Tibial artery (tissue), 4 donors: Measurements from ENCODE around the gene NTN1.

Experiments used
- DNase-seq, 2 donors: peaks; one replicate each; pipeline ENCODE4 v3.0.0-alpha.2; 2019
- H3K27ac ChIP-seq, 2 donors: fragments of 200-600 bp; sonication (generic) in 1 of 2; 1 replicate in 1 of 2; 2 replicates in 1 of 2; pipeline ENCODE4 v1.5.1; 2018 to 2019; ENCODE audit warnings: mild to moderate bottlenecking in 1 of 2
- H3K27me3 ChIP-seq, 2 donors: fragments of 200-600 bp; sonication (generic) in 1 of 2; one replicate each; pipeline versions ENCODE4 v1.5.1 to v1.6.0; 2016 to 2019
- H3K36me3 ChIP-seq, 3 donors: fragments of 200-600 bp; sonication (generic) in 2 of 3; one replicate each; pipeline ENCODE4 v1.5.1; 2016 to 2019; ENCODE audit warnings: mild to moderate bottlenecking in 2 of 3
- H3K4me1 ChIP-seq, 4 donors: fragments of 200-600 bp; sonication (generic) in 2 of 4; 1 replicate in 3 of 4; 2 replicates in 1 of 4; pipeline ENCODE4 v1.5.1; 2016 to 2019
- H3K4me3 ChIP-seq, 2 donors: fragments of 200-600 bp; sonication (generic) in 1 of 2; 1 replicate in 1 of 2; 2 replicates in 1 of 2; pipeline ENCODE4 v1.5.1; 2018 to 2019; ENCODE audit warnings: mild to moderate bottlenecking in 2 of 2
- H3K9me3 ChIP-seq, 3 donors: fragments of 200-600 bp; sonication (generic) in 1 of 3; one replicate each; pipeline ENCODE4 v1.5.1; 2016 to 2019
- intact Hi-C: fragments of 100-400 bp; cut with DNase I; formaldehyde crosslinking; loops from one replicate; pipeline ENCODE4 v1.15.0; 2023; ENCODE audit warnings: low total_unique reads
- TF ChIP-seq, protein P1 (sequence below), 2 experiments: fragments of 200-600 bp in 1 of 2; fragments of 450-650 bp in 1 of 2; IDR thresholded peaks; one replicate each; pipeline ENCODE4 v1.5.1; 2017 to 2019; ENCODE audit warnings: antibody characterized with exemption in 2 of 2, mild to moderate bottlenecking in 1 of 2, moderate library complexity in 1 of 2

Gene NTN1

GRCh38 chr17:9218911-9219310, 197.6 kb downstream of the NTN1 start:
- Histone ChIP-seq H3K27ac (no peak overlapping the region), H3K4me3 (no peak overlapping the region), H3K27me3 (no peaks in the 10 kb centered on the region), H3K4me1 (peaks cover 0 to 19% (median 8%) of the 10 kb centered on the region in 4 donors), H3K9me3 (peaks cover 0 to 5% (median 0%) of the 10 kb centered on the region in 3 donors), H3K36me3 (peaks cover 5 to 12% (median 7%) of the 10 kb centered on the region in 3 donors)
- intact Hi-C loops: no loop called here
- DNase-seq: no peak
- TF ChIP-seq, protein P1, sequence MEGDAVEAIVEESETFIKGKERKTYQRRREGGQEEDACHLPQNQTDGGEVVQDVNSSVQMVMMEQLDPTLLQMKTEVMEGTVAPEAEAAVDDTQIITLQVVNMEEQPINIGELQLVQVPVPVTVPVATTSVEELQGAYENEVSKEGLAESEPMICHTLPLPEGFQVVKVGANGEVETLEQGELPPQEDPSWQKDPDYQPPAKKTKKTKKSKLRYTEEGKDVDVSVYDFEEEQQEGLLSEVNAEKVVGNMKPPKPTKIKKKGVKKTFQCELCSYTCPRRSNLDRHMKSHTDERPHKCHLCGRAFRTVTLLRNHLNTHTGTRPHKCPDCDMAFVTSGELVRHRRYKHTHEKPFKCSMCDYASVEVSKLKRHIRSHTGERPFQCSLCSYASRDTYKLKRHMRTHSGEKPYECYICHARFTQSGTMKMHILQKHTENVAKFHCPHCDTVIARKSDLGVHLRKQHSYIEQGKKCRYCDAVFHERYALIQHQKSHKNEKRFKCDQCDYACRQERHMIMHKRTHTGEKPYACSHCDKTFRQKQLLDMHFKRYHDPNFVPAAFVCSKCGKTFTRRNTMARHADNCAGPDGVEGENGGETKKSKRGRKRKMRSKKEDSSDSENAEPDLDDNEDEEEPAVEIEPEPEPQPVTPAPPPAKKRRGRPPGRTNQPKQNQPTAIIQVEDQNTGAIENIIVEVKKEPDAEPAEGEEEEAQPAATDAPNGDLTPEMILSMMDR (IDR thresholded peaks at IDR 0.05): no peak

DNA sequence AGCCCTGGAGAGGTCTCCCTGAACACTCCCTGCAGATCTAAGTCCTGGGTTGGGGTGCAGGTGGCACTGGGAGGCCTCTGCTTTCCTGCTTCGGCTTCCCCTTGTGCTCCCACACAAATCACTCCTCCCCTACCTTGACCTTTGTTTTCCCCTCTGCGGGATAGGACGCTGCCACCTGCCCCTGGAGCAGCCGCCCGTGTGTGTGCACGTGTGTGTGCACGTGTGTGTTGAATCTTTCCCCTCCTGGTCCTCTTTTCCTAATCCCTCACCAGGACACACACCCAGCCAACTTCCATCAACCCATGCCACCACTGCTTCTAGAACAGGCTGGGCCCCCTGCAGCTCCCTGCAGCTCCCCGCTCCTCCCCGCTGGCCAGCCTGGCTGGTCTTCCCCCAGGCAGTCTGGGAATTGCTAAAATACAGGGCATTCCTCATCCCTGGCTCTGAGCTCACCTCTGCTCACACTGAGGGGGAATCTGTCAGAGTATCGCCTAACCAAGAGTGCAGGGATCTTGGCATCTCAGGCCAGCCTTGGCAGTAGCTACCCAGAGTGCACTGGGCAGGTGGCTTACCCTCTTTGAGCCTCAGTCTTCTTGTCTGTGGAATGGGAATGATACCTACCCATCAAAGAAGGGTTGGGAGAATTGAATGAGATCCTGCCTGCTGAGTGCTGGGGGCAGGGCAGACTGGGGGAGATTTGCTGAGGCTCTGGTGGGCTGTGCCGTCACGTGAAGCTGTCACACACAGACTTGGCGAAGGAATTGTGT, 198.5 kb downstream of the NTN1 start:
- no peak overlapping the region for H3K27ac ChIP-seq
- TF ChIP-seq, protein P1 (IDR thresholded peaks at IDR 0.05): no peak
- H3K9me3 ChIP-seq: peaks cover 0 to 5% (median 0%) of the 10 kb centered on the region in 3 donors
- peaks cover 0 to 19% (median 8%) of the 10 kb centered on the region in 4 donors for H3K4me1 ChIP-seq
- intact Hi-C loops: no loop called here
- no peaks in the 10 kb centered on the region for H3K27me3 ChIP-seq
- no peak for DNase-seq
- H3K36me3 ChIP-seq: peaks cover 5 to 12% (median 7%) of the 10 kb centered on the region in 3 donors
- H3K4me3 ChIP-seq: no peak overlapping the region

DNA sequence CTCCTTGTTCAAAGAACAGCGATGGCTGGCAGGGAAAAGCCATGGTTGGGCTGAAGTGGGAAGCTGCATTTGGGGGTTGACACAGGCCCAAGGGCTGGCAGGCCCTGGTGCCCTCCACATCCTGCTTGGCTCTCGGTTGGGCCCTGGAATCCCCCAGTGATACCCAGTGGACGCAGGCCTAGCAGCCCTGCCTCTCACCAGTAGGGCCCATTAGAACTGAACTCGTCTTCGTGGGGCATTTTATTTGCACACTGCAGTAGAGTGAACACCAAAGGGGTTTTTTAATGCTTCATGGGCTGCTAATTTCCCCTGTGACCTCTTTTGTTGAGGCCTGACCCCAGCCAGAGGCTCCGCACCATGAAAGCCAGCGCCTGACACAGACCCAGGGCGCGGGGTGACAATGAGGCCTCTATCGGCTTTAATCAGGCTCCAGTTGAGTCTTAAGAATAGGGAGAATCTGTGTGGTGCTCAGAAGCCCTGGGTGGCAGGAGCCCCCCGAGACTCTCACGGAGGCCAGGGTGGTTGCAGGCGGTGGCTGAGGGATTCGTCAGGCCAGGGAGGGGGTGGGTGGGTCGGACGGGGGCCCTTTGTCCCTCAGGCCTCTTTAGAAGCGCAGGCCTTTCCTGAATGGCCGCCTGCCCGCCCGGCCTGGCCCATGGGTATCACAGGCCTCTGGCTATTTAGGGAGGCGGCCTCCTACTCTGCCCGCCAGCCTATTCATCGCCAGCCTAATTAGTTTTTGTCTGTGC, 199.3 kb downstream of the NTN1 start:
- intact Hi-C loops: no loop called here
- no peak for DNase-seq
- H3K27ac ChIP-seq: no peak overlapping the region

GRCh38 chr17:9221147-9221921, 200.0 kb downstream of the NTN1 start:
- no peak for DNase-seq
- H3K4me1 ChIP-seq: peaks cover 0 to 19% (median 8%) of the 10 kb centered on the region in 4 donors
- no peaks in the 10 kb centered on the region for H3K9me3 ChIP-seq
- peaks cover 0 to 7% (median 5%) of the 10 kb centered on the region in 3 donors for H3K36me3 ChIP-seq
- TF ChIP-seq, protein P1 (IDR thresholded peaks at IDR 0.05): no peak
- intact Hi-C loops: no loop called here
- H3K4me3 ChIP-seq: no peak overlapping the region
- H3K27ac ChIP-seq: no peak overlapping the region
- H3K27me3 ChIP-seq: no peaks in the 10 kb centered on the region

More for the DNA sequence above, 199.3 kb downstream of the NTN1 start:
- peaks cover 0 to under 1% (median 0%) of the 10 kb centered on the region in 3 donors for H3K9me3 ChIP-seq
- H3K36me3 ChIP-seq: peaks cover 5 to 8% (median 7%) of the 10 kb centered on the region in 3 donors
- H3K27me3 ChIP-seq: no peaks in the 10 kb centered on the region
- H3K4me3 ChIP-seq: no peak overlapping the region
- TF ChIP-seq, protein P1 (IDR thresholded peaks at IDR 0.05): no peak
- peaks cover 0 to 19% (median 8%) of the 10 kb centered on the region in 4 donors for H3K4me1 ChIP-seq

- H3K36me3 ChIP-seq: peaks cover 0 to 7% (median 5%) of the 10 kb centered on the region in 3 donors
- TF ChIP-seq, protein P1 (IDR thresholded peaks at IDR 0.05): no peak
- H3K27me3 ChIP-seq: no peaks in the 10 kb centered on the region
- no peak overlapping the region for H3K27ac ChIP-seq
- intact Hi-C loops: no loop called here
- DNase-seq: no peak
- peaks cover 0 to 16% (median 7%) of the 10 kb centered on the region in 4 donors for H3K4me1 ChIP-seq
- H3K4me3 ChIP-seq: no peak overlapping the region
- no peaks in the 10 kb centered on the region for H3K9me3 ChIP-seq
These were observed 200.5 kb downstream of the NTN1 start for GRCh38 chr17:9221922-9222180.
